Heart left ventricle (tissue), 16 donors: ENCODE results near the gene CLMN. TPM values are rescaled to one million over a fixed set of nuclear protein-coding genes. Genes with fewer than 3 reads are reported as not detected.

Experiments used
- ATAC-seq, 4 donors: fragments of 200-7000 bp; cut with Tn5 transposase; one replicate each; pipeline ENCODE4 v1.9.1; 2020 to 2022; ENCODE audit warnings: moderate library complexity in 4 of 4, mild to moderate bottlenecking in 3 of 4, moderate number of reproducible peaks in 1 of 4
- DNase-seq, 5 donors: peaks; one replicate each; pipeline ENCODE4 v3.0.0-alpha.2; 2020
- H3K27ac ChIP-seq, 12 donors: fragments of 200-600 bp; sonication (generic) in 4 of 12; one replicate each; pipeline versions ENCODE4 v1.5.0 to v1.8.0; 2016 to 2022; ENCODE audit warnings: mild to moderate bottlenecking in 2 of 12
- H3K27me3 ChIP-seq, 9 donors: fragments of 200-600 bp; sonication (generic) in 2 of 9; one replicate each; pipeline versions ENCODE4 v1.5.1 to v1.8.0; 2016 to 2022; ENCODE audit warnings: mild to moderate bottlenecking in 3 of 9
- H3K36me3 ChIP-seq, 9 donors: fragments of 200-600 bp; sonication (generic) in 2 of 9; one replicate each; pipeline versions ENCODE4 v1.5.0 to v1.8.0; 2018 to 2022; ENCODE audit warnings: mild to moderate bottlenecking in 2 of 9
- H3K4me1 ChIP-seq, 12 donors: fragments of 200-600 bp; sonication (generic) in 4 of 12; one replicate each; pipeline versions ENCODE4 v1.5.0 to v1.8.0; 2016 to 2022; ENCODE audit warnings: mild to moderate bottlenecking in 3 of 12
- H3K4me3 ChIP-seq, 12 donors: fragments of 200-600 bp; sonication (generic) in 4 of 12; one replicate each; pipeline versions ENCODE4 v1.5.0 to v1.8.0; 2017 to 2022; ENCODE audit warnings: mild to moderate bottlenecking in 9 of 12, moderate library complexity in 4 of 12
- H3K9me3 ChIP-seq, 12 donors: fragments of 200-600 bp; sonication (generic) in 4 of 12; one replicate each; pipeline versions ENCODE4 v1.5.0 to v1.8.0; 2016 to 2022; ENCODE audit warnings: mild to moderate bottlenecking in 1 of 12
- POLR2A ChIP-seq, 2 donors: fragments of 450-650 bp; IDR thresholded peaks; one replicate each; pipeline ENCODE4 v1.6.1; 2017; ENCODE audit warnings: antibody characterized with exemption in 2 of 2, mild to moderate bottlenecking in 2 of 2, moderate library complexity in 2 of 2
- WGBS, 4 donors: extraction: QIAGEN DNeasy Blood & Tissue Kit in 2 of 4; methylation state at CpG; one replicate each; pipeline versions ENCODE4 v1.1.5 to v1.1.7; 2013 to 2018; 5-methylcytosine and 5-hydroxymethylcytosine counted together
- intact Hi-C, 10 donors: fragments of 100-400 bp; cut with DNase I; formaldehyde crosslinking; loops; one replicate each; pipeline versions ENCODE4 v1.11.1 to v1.14.2; 2022
- polyA plus RNA-seq, 2 donors: library from polyadenylated mRNA; stranded (reverse); fragments of 200-250 nt; gene quantifications; one replicate each; pipeline ENCODE4 v1.2.3, GENCODE V29; 2013
- total RNA-seq, 9 donors: library from RNA; depleted of rRNA in 2 of 9; stranded (reverse); fragments of >200 nt in 2 of 9; fragmentation: NEBNext Ultra II Directional in 3 of 9; extraction: Animal tissue kit (Norgen Biotek cat#: 25700) in 3 of 9; gene quantifications; one replicate each; pipeline versions ENCODE4 v1.1.0 to v1.2.4, GENCODE V29; 2016 to 2023
- TF ChIP-seq, protein P1 (sequence below), 12 donors: fragments of 200-600 bp; sonication (generic) in 4 of 12; IDR thresholded peaks; one replicate each; pipeline versions ENCODE4 v1.5.0 to v1.8.0; 2018 to 2022; ENCODE audit warnings: antibody characterized with exemption in 12 of 12, mild to moderate bottlenecking in 5 of 12
- donor health status: ischemic (EF 13 %, LVEDD 7.1; RV severe dilation, severe dysfunction).
- donor health status: healthy with polysubstance abuse.
- donor health status: DM: no; HTN: yes; CAD: no.
- donor health status: DM: no; HTN: no; CAD: no.
- donor health status: ischemic (EF 25% LVEDD 6.9; RV normal size, moderate dysfunction).
- donor health status: ischemic (EF 25% LVEDD 5.7; RV mildly dilated, moderate dysfunction).
- donor health status: healthy.
- donor health status: DM: yes; HTN: yes; CAD: no.
- donor health status: ischemic (EF 35%, LVEDD 5.7; RV mildly dilated, moderate dysfunction).
- donor health status: nonischemic (EF 11% LVEDD 7.7; RV severe dilation, severe dysfunction).
- donor health status: DM: yes; HTN: yes; CAD: no.
- donor health status: PGD.
- donor health status: ischemic (EF 29% LVEDD 5.4; RV normal size, mild dysfunction).
- donor health status: nonischemic (EF 23%, LVEDD 6.1; RV moderate dilation, normal function).

CLMN gene
- total and polyA plus RNA-seq, 11 donors = 3.1 to 10.2 (median 6.7) TPM

DNA sequence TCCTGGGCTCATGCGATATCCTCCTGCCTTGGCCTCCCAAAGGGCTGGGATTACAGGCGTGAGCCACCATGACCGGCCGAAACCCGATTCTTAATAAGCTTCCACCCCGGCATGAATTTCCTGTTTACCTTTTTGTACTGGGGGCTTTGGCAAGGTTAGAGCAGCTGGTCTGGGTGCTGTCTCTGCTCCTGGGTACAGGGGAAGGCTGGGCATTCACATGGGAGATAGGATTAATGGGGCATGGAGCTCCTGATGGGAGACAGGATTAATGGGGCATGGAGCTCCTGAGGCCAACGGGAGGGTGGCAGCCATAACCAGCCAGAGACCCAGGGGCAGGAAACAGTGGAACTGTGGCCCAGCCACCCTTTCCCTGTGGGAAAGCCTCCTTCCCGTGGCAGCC, 92.9 kb downstream of the CLMN start:
- no peak overlapping the region for H3K27ac ChIP-seq
- peaks cover 0 to 9% (median 0%) of the 10 kb centered on the region in 12 donors for H3K4me1 ChIP-seq
- peaks cover 0 to 36% (median 0%) of the 10 kb centered on the region in 9 donors for H3K27me3 ChIP-seq
- no peak for DNase-seq
- H3K36me3 ChIP-seq = peaks cover 0 to 7% (median 0%) of the 10 kb centered on the region in 9 donors
- no peak for ATAC-seq
- no peaks in the 10 kb centered on the region for H3K9me3 ChIP-seq
- intact Hi-C loops = no loop called here
- WGBS, 4 donors = 72 to 82% (median 79%) methylated on average over 8 of the region's 8 CpGs
- TF ChIP-seq POLR2A (IDR thresholded peaks at IDR 0.05) = no peak
- TF ChIP-seq, protein P1, sequence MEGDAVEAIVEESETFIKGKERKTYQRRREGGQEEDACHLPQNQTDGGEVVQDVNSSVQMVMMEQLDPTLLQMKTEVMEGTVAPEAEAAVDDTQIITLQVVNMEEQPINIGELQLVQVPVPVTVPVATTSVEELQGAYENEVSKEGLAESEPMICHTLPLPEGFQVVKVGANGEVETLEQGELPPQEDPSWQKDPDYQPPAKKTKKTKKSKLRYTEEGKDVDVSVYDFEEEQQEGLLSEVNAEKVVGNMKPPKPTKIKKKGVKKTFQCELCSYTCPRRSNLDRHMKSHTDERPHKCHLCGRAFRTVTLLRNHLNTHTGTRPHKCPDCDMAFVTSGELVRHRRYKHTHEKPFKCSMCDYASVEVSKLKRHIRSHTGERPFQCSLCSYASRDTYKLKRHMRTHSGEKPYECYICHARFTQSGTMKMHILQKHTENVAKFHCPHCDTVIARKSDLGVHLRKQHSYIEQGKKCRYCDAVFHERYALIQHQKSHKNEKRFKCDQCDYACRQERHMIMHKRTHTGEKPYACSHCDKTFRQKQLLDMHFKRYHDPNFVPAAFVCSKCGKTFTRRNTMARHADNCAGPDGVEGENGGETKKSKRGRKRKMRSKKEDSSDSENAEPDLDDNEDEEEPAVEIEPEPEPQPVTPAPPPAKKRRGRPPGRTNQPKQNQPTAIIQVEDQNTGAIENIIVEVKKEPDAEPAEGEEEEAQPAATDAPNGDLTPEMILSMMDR (IDR thresholded peaks at IDR 0.05) = no peak
- H3K4me3 ChIP-seq = no peak overlapping the region

DNA sequence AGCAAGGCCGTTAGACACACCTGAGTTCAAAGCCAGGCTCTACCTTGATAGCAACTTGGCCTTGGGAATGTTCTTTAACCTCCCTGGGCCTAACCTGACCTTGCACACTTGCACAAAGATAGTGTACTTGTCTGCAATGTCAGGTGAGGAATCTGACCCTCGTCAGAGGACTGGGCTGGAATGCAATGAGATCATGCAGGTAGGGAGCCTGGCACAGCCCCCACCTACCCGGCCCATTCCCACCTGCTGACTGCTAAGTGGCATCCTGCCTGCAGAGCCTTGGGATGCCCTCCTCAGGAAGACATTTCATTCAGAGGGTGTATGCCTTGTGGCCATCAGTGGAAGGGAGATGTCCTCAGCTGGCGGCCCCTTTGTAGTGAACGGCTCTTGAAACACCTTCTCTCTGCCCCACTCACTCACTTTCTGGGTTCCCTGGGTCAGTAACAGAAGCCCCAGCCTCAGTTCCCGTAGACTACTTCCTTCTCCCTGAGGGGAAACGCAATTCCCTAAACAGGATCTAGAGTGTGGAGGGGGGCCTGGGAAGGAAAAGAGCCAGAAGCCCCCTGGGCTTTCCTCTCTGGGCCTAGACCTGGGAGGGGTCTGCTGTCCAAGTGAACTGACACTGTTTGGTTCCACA, 94.3 kb downstream of the CLMN start:
- Histone ChIP-seq H3K4me1 (peaks cover 0 to 9% (median 0%) of the 10 kb centered on the region in 12 donors), H3K36me3 (peaks cover 0 to 20% (median 0%) of the 10 kb centered on the region in 9 donors), H3K9me3 (no peaks in the 10 kb centered on the region), H3K4me3 (no peak overlapping the region), H3K27me3 (peaks cover 0 to 26% (median 0%) of the 10 kb centered on the region in 9 donors), H3K27ac (no peak overlapping the region)
- no peak for TF ChIP-seq POLR2A (IDR thresholded peaks at IDR 0.05)
- TF ChIP-seq, protein P1 (IDR thresholded peaks at IDR 0.05) = no peak
- WGBS, 4 donors = 80 to 90% (median 87%) methylated on average over 7 of the region's 7 CpGs
- DNase-seq = no peak
- no peak for ATAC-seq
- intact Hi-C loops = no loop called here

DNA sequence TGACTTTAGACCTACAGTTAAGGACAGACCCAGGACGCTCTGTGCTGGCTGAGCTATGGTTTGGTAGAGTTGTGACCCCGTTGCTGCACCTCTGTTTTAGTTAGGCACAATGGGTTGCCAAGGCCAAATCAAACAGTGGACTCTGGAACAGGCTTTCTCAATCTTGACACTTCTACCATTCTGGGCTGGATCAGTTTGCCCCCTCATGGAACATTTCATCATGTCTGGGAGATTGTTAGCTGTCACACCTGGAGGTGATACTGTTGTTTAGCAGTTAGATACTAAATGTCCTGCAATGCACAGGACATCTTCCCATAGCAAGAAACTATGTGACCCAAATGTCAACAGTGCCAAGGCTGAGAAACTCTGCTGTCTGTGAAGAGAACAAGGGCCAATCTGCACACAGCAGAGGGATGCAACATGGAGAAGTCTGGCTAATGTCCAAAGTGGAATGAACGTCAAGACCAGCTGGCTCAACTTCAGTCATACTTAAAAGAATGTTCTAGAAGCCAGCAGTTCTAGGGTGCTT, 96.8 kb downstream of the CLMN start:
- TF ChIP-seq, protein P1 (IDR thresholded peaks at IDR 0.05) = no peak
- no peak for TF ChIP-seq POLR2A (IDR thresholded peaks at IDR 0.05)
- no peak for DNase-seq
- Histone ChIP-seq H3K36me3 (peaks cover 0 to 20% (median 0%) of the 10 kb centered on the region in 9 donors), H3K27ac (peak overlapping the region in 1 of 12 donors; percentile 13), H3K4me3 (no peak overlapping the region), H3K27me3 (peaks cover 0 to 23% (median 0%) of the 10 kb centered on the region in 9 donors), H3K9me3 (no peaks in the 10 kb centered on the region), H3K4me1 (peaks cover 0 to 9% (median 0%) of the 10 kb centered on the region in 12 donors)
- intact Hi-C loops = no loop called here
- peak in 3 of 4 donors; percentile 26 to 58 (median 46) for ATAC-seq
- WGBS, 4 donors = 59 to 70% (median 62%) methylated on average over 3 of the region's 3 CpGs

DNA sequence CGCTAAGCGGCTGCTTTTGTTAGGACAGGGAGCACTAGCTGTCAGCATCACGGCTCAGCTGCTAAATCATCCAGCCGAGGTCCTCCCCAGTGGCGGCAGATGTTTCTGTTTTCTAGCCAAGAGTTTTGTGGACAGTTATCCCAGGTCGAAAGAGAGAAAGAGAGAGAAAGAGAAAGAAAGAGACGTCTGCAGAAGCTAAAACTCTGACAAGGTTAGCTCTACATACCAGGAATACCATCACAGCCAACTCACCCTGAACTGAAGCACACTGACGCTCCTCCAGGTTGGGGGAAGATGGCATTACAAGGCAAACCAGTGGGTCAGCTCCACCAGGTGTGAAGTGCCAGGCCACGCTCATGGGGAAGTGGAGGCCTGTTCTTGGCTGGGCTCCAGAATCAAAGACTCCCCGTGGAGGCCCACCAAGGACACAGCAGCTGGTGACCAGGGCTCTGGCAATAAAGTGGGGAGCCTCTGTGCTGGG, 97.5 kb downstream of the CLMN start:
- 51 to 65% (median 62%) methylated on average over 10 of the region's 10 CpGs for WGBS, 4 donors
- ATAC-seq (peak in 2 of 4 donors; percentile 23 to 27), DNase-seq (no peak)
- H3K4me1 ChIP-seq = peaks cover 0 to 6% (median 0%) of the 10 kb centered on the region in 12 donors
- no peak overlapping the region for H3K4me3 ChIP-seq
- peaks cover 0 to 20% (median 0%) of the 10 kb centered on the region in 9 donors for H3K36me3 ChIP-seq
- TF ChIP-seq, protein P1 (IDR thresholded peaks at IDR 0.05) = no peak
- TF ChIP-seq POLR2A (IDR thresholded peaks at IDR 0.05) = no peak
- H3K9me3 ChIP-seq = no peaks in the 10 kb centered on the region
- peaks cover 0 to 19% (median 0%) of the 10 kb centered on the region in 9 donors for H3K27me3 ChIP-seq
- peak overlapping the region in 1 of 12 donors; percentile 13 for H3K27ac ChIP-seq
- intact Hi-C loops = no loop called here
